SH-SY5Y (cell line): Measurements from ENCODE around the gene LIMK2.

ENCODE experiments used
- GATA2 ChIP-seq: IDR thresholded peaks from 2 replicates; pipeline ENCODE4 v1.6.1; 2011; ENCODE audit warnings: mild to moderate bottlenecking, low read depth, low read length
- GATA3 ChIP-seq: IDR thresholded peaks from 2 replicates; pipeline ENCODE4 v1.6.1; 2011; ENCODE audit warnings: low read depth, mild to moderate bottlenecking, low read length, moderate library complexity

LIMK2 gene

GRCh38 chr22:31286360-31287255, 74.5 kb downstream of the LIMK2 start:
- no peak for TF ChIP-seq GATA2
- TF ChIP-seq GATA3, result no peak

- TF ChIP-seq GATA3, result no peak
- TF ChIP-seq GATA2, result no peak
Measured at GRCh38 chr22:31287818-31288495, 75.9 kb downstream of the LIMK2 start.

- TF ChIP-seq GATA3 (no peak), GATA2 (no peak)
Measured at GRCh38 chr22:31288496-31289240, 76.6 kb downstream of the LIMK2 start.

- no peak for TF ChIP-seq GATA3
- TF ChIP-seq GATA2, result no peak
Measured at GRCh38 chr22:31289344-31289743, 77.2 kb downstream of the LIMK2 start.

- TF ChIP-seq GATA3, result no peak
Measured at GRCh38 chr22:31290494-31291471, 78.7 kb downstream of the LIMK2 start.

- no peak for TF ChIP-seq GATA3
- no peak for TF ChIP-seq GATA2
Measured at GRCh38 chr22:31291481-31292235, 79.6 kb downstream of the LIMK2 start.

- TF ChIP-seq GATA2 (peak; percentile 78), GATA3 (peak; percentile 28; the same call in 1 of the 2 replicates)
Measured at GRCh38 chr22:31292236-31292989, 80.3 kb downstream of the LIMK2 start, which contains the start of gene PIK3IP1. PIK3IP1 (minus strand) TSS chr22:31292488; CDS start chr22:31292344, 144 bp downstream.

GRCh38 chr22:31295360-31295759, 83.3 kb downstream of the LIMK2 start:
- TF ChIP-seq GATA2, result no peak
- no peak for TF ChIP-seq GATA3

- TF ChIP-seq GATA3, result no peak
- no peak for TF ChIP-seq GATA2
Measured at GRCh38 chr22:31295831-31296657, 83.9 kb downstream of the LIMK2 start.

GRCh38 chr22:31300896-31301295, 88.8 kb downstream of the LIMK2 start:
- TF ChIP-seq GATA3 (no peak), GATA2 (no peak)

- TF ChIP-seq GATA3 (no peak), GATA2 (no peak)
Measured at GRCh38 chr22:31302006-31302405, 89.9 kb downstream of the LIMK2 start.

GRCh38 chr22:31302537-31302936, 90.4 kb downstream of the LIMK2 start:
- TF ChIP-seq GATA2 (no peak), GATA3 (no peak)
